NCI-H146 treated with DMSO at 0.1 percent for 48 hours (cell line): ENCODE data around the gene SPANXC.
"Not testable (repeated sequence)": the region's sequence is repeated elsewhere in the genome, so short reads cannot be mapped to it uniquely, and the experiment has no call there.

Source experiments
- DNase-seq: peaks from one replicate; lab custom pipeline; 2025; ENCODE audit not compliant: unreplicated experiment; lab: John Stamatoyannopoulos, UW

The SPANXC gene, protein sequence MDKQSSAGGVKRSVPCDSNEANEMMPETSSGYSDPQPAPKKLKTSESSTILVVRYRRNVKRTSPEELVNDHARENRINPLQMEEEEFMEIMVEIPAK

DNA sequence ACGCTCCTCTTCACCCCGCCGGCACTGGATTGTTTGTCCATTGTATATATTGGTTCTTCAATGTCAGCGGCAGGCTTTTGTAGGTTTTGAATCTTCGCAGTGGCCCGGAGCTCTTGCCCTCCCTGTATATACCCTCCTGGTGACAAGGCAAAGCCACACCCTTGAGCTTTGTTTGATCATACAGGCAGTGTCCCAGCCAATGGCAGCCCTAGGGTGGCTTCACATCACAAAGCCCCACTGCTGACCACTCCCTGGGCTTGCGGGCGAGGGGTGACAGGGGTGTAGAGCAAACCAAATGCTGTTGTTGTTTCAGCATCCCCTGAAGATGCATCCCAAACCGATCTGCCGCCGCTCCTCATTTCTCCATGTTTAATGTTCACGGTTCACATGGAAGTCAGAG is at the start of gene SPANXC:
SPANXC (minus strand) TSS at position 101 of the 400 bp plus-strand sequence; CDS start at position 41, 60 bp downstream.
- DNase-seq, result not testable (repeated sequence)

DNA sequence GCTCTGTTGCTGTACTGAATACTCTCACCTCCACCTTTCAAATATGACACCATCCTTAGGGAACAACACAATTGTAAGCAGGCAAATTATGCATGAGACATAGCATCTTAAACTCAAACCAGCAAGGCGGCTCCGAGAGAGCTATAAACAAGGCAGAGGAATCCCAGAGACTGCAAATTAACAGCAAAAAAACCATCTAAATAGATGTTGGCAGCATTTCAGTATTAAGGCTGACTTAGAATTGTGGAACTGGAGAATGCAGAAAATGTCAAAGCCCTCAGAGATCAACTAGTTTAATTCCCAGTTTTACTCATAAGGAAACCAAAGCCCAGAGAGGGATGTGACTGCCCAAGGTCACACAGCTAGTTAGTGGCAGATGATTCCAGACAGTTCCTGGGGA is 37.2 kb upstream of the SPANXC start:
- no peak for DNase-seq

DNA sequence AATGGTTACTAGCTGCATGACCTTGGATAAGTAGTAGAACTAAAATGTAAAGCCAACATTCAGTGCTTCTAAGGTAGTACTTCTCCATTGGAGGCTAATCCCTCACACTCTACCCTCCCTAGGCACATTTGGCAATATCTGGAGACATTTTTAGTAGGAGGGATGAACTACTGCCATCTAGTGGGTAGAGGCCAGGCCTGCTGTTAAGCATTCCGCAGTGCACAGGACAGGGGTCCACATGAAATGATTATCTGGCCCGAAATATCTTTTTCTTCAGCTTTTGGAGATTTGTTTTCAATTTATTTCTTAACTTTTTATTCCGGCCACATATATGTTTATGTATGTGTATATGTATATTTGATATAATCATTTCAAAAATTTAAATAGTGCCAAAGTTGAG is 36.0 kb upstream of the SPANXC start:
- DNase-seq, result no peak

DNA sequence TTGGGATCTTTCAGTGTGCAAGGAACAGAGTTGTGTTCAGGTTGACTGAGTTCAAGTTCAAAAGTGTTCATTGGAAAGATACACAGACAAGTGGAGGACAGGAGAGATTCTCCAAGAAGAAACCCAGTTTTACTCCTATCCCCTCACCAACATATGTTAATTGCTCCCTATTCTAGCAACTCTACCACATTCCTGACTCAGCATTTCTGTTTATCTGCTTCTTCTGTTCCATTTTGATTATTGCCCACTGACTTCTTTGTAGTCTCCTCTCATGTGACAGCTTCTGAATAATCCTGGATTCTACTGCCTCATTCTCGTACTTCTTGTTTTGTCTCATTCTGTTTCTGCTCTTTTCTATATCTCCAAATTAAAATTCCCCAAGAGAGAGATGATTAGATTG is 15.8 kb upstream of the SPANXC start:
- no peak for DNase-seq

DNA sequence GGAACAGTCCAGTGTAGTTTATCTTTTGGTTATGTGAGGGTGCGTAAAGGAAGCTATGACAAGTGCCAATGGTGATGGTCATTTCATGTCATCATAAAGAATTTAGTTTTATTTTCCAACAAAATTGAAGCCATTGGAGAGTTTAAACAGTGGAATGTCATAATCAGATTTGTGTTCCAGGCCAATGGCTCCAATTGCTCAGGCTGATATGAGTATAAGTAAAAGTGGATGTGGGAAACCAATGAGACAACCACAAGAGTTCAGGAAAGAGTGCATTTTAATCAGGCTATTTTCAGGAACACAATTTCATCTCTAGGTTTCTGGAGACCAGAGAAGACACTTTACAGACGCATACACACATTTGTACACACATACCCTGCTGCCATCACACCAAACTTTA is 20.7 kb downstream of the SPANXC start:
- no peak for DNase-seq

DNA sequence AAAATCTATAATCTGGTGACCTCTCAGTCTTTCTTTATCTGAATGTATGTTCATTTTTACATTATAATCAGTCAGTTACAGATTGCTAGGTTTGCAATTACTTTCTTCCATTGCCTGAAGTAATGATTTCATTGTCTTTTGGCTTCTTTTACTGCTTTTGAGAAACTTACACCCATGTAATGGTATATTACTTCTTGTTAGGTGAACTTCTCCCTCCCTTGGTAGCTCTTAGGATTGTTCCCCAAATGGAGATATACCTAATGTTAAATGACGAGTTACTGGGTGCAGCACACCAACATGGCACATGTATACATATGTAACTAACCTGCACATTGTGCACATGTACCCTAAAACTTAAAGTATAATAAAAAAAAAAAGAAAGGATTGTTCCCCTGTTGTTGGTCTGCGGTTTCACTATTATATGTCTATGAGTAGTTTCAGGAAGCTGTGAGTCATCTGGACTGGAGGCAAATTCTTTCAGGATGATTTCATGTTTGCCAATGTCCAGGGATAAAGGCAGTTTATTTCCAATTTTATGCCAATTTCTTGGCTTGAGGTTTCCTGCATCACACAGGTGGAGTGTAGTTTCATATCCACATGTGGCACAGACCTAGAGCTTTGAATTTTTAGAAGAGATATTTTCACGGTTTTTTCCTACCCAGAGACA is 21.8 kb downstream of the SPANXC start:
- no peak for DNase-seq

DNA sequence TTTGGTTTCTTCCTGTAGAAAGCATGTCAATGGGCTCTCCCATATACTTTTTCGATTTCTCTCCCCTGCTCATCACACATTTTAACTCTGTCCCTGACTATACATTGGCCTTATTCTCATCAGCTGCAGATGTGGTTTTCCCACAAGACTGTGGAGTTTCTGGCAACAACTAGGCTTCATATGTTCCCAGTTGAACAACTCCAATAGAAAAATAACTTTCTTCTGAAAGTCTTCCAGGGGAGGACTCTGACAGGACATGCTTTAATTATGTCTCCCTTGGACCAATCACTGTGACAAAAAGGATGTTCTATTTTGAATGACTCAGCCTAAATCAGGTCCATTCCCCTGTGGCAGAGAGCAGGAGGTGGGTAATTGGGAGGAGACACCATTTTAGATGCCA is 28.1 kb downstream of the SPANXC start:
- no peak for DNase-seq

DNA sequence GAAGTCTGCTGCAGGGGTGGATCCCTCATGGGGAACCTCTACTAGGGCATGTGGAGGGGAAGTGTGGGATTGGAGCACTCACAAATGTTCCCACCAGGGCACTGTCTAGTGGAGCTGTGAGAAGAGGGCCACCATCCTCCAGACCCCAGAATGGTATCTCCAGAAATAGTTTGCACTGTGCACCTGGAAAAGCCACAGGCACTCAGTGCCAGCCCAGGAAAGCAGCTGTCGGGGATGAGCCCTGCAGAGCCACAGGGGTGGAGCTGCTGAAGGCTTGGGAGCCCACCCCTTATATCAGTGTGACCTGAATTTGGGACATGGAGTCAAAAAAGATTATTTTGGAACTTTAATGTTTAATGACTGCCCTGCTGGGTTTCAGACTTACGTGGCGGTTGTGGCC is 40.4 kb downstream of the SPANXC start:
- no peak for DNase-seq
